SK-N-SH (cell line): ENCODE measurements around the gene CHST11. TPM values are rescaled to one million over a fixed set of nuclear protein-coding genes. Genes with fewer than 3 reads are reported as not detected.

Source experiments
- CTCF ChIA-PET: fragments of 300-600, 350-600 bp; formaldehyde crosslinking; extraction: SDS; loops from one replicate; lab custom pipeline; 2021; lab: Yijun Ruan, JAX
- POLR2A ChIA-PET: fragments of 350-600 bp; sonication (Branson Sonifier 250); formaldehyde crosslinking; extraction: SDS; loops from one replicate; lab custom pipeline; 2020; ENCODE audit warnings: antibody characterized with exemption, inconsistent platforms; lab: Yijun Ruan, JAX
- DNase-seq: peaks from one replicate; pipeline ENCODE4 v3.0.0; 2012
- H2AFZ ChIP-seq: fragments of 200-600 bp; sonication (generic); 2 replicates; pipeline ENCODE4 v1.8.1; 2016; ENCODE audit warnings: antibody characterized with exemption, mild to moderate bottlenecking, low read depth
- H3F3A ChIP-seq: fragments of 200-600 bp; sonication (generic); replicated peaks from 2 replicates; pipeline ENCODE3; 2016; ENCODE audit warnings: antibody characterized with exemption, mild to moderate bottlenecking; ENCODE audit not compliant: insufficient read depth
- H3K27ac ChIP-seq, 2 experiments: fragments of 200-500 bp in 1 of 2; fragments of 200-600 bp in 1 of 2; sonication (Bioruptor generic) in 1 of 2; sonication (generic), shearing (Covaris generic) in 1 of 2; 2 replicates each; pipeline versions ENCODE4 v1.5.1 to v1.6.1; 2014 to 2016; ENCODE audit warnings: low read depth in 2 of 2, inconsistent platforms in 1 of 2, low read length in 1 of 2, mild to moderate bottlenecking in 1 of 2, mixed read lengths in 1 of 2
- H3K27me3 ChIP-seq: fragments of 200-600 bp; sonication (generic), shearing (Covaris generic); 2 replicates; pipeline ENCODE4 v1.6.1; 2016; ENCODE audit warnings: mixed run types; ENCODE audit not compliant: insufficient read depth
- H3K36me3 ChIP-seq, 2 experiments: fragments of 200-500 bp in 1 of 2; fragments of 200-600 bp in 1 of 2; sonication (Bioruptor generic) in 1 of 2; sonication (generic) in 1 of 2; replicated peaks in 1 of 2; 2 replicates each; pipeline versions ENCODE3 to v1.5.1; 2014 to 2016; ENCODE audit warnings: low read length in 1 of 2, mild to moderate bottlenecking in 1 of 2; ENCODE audit not compliant: insufficient read depth in 2 of 2, control insufficient read depth in 1 of 2
- H3K4me1 ChIP-seq, 2 experiments: fragments of 200-500 bp in 1 of 2; fragments of 200-600 bp in 1 of 2; sonication (Bioruptor generic) in 1 of 2; sonication (generic), shearing (Covaris generic) in 1 of 2; 2 replicates each; pipeline versions ENCODE4 v1.5.1 to v1.6.1; 2014 to 2016; ENCODE audit warnings: low read depth in 1 of 2, low read length in 1 of 2, mixed run types in 1 of 2; ENCODE audit not compliant: insufficient read depth in 2 of 2, control insufficient read depth in 1 of 2
- H3K4me2 ChIP-seq: fragments of 200-600 bp; sonication (generic), shearing (Covaris generic); 2 replicates; pipeline ENCODE4 v1.6.1; 2017; ENCODE audit warnings: mixed run types
- H3K4me3 ChIP-seq, 2 experiments: fragments of 200-500 bp in 1 of 2; fragments of 200-600 bp in 1 of 2; sonication (Bioruptor generic) in 1 of 2; sonication (generic), shearing (Covaris generic) in 1 of 2; 2 replicates each; pipeline versions ENCODE4 v1.5.1 to v1.8.1; 2014 to 2016; ENCODE audit warnings: low read depth in 2 of 2, inconsistent platforms in 1 of 2, low read length in 1 of 2, mild to moderate bottlenecking in 1 of 2, mixed read lengths in 1 of 2, moderate library complexity in 1 of 2
- H3K79me2 ChIP-seq: fragments of 200-600 bp; sonication (generic); 2 replicates; pipeline ENCODE4 v1.8.1; 2017; ENCODE audit warnings: mild to moderate bottlenecking; ENCODE audit not compliant: insufficient read depth
- H3K9ac ChIP-seq: fragments of 200-600 bp; sonication (generic); 2 replicates; pipeline ENCODE4 v1.6.1; 2017; ENCODE audit warnings: mixed run types
- H3K9me2 ChIP-seq: fragments of 200-600 bp; sonication (generic); 2 replicates; pipeline ENCODE4 v1.6.1; 2017; ENCODE audit warnings: mixed run types
- H3K9me3 ChIP-seq: fragments of 200-600 bp; sonication (generic); 2 replicates; pipeline ENCODE4 v1.6.1; 2017; ENCODE audit warnings: mixed run types, mild to moderate bottlenecking, moderate library complexity
- H4K20me1 ChIP-seq: fragments of 200-600 bp; sonication (generic); 2 replicates; pipeline ENCODE4 v1.6.1; 2017; ENCODE audit warnings: mild to moderate bottlenecking, mixed run types; ENCODE audit not compliant: insufficient read depth
- CHD2 ChIP-seq: fragments of 150-350 bp; IDR thresholded peaks from 2 replicates; pipeline ENCODE4 v1.6.1; 2018; ENCODE audit warnings: low read length; ENCODE audit not compliant: partially characterized antibody
- EP300 ChIP-seq, 2 experiments: IDR thresholded peaks; 2 replicates each; pipeline versions ENCODE4 v1.4.0 to v1.6.1; 2012; ENCODE audit warnings: borderline replicate concordance in 1 of 2, low read depth in 1 of 2, low read length in 1 of 2
- FOXJ3 ChIP-seq: sonication (generic); formaldehyde crosslinking; IDR thresholded peaks from 2 replicates; pipeline ENCODE4 v1.5.1; 2020; ENCODE audit warnings: mild to moderate bottlenecking, missing genetic modification reagents
- FOXM1 ChIP-seq: IDR thresholded peaks from 2 replicates; pipeline ENCODE4 v1.4.0; 2012; ENCODE audit warnings: low read depth, mild to moderate bottlenecking
- IRF3 ChIP-seq: fragments of 150-350 bp; IDR thresholded peaks from 2 replicates; pipeline ENCODE4 v1.6.1; 2016; ENCODE audit warnings: mild to moderate bottlenecking, low read depth, low read length
- MAX ChIP-seq: IDR thresholded peaks from 2 replicates; pipeline ENCODE4 v1.4.0; 2012; ENCODE audit warnings: low read depth
- NFIC ChIP-seq: IDR thresholded peaks from 2 replicates; pipeline ENCODE4 v1.4.0; 2012; ENCODE audit warnings: borderline replicate concordance
- RCOR1 ChIP-seq: fragments of 150-350 bp; IDR thresholded peaks from 2 replicates; pipeline ENCODE4 v1.6.1; 2017; ENCODE audit warnings: antibody characterized with exemption, low read length
- SMC3 ChIP-seq: IDR thresholded peaks from 2 replicates; pipeline ENCODE4 v1.6.1; 2012; ENCODE audit warnings: low read depth, low read length, improper control_type of control experiment
- USF1 ChIP-seq: IDR thresholded peaks from 2 replicates; pipeline ENCODE4 v1.4.0; 2012; ENCODE audit warnings: low read depth, borderline replicate concordance
- YY1 ChIP-seq: IDR thresholded peaks from 2 replicates; pipeline ENCODE4 v1.4.0; 2012; ENCODE audit warnings: low read depth, mild to moderate bottlenecking
- ZBTB33 ChIP-seq: IDR thresholded peaks from 2 replicates; pipeline ENCODE4 v1.4.0; 2012; ENCODE audit warnings: low read depth, borderline replicate concordance
- WGBS: methylation state at CpG from one replicate; pipeline ENCODE4 v1.1.6; 2017; ENCODE audit warnings: low lambda C conversion rate; 5-methylcytosine and 5-hydroxymethylcytosine counted together
- polyA plus RNA-seq, 3 experiments: library from polyadenylated mRNA; depleted of rRNA; stranded (reverse); fragments of >200 nt; gene quantifications; 2 replicates each; pipeline ENCODE4 v1.2.3, GENCODE V29; 2012

The CHST11 gene
- polyA plus RNA-seq, 1 of the 3 experiments (the other 2 are of a cell fraction), result 18.6 TPM

DNA sequence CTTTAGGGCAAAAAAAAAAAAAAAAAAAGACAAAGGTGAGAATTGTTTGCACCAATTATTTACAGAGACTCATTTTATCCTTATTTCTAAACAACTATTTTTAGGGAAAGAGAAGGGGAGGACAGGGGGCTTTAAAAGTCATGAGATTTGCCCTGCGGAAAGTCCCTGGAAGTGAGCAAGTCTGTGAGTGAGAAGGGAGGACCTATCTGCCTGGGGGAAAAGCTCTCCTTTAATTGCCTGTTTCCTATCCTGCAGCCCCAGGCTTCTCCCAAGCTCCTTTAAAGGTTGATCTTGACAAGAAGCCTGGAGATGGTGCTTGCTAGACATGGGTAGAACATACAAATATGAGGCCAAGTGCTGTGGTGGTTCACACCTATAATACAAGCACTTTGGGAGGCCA lies 8.3 kb upstream of the CHST11 start:
- TF ChIP-seq EP300 (IDR thresholded peaks at IDR 0.05; ENCODE audit: borderline replicate concordance in 1 of 2, low read depth in 1 of 2, low read length in 1 of 2), result no peak
- TF ChIP-seq ZBTB33, result no peak
- TF ChIP-seq FOXJ3, result no peak
- TF ChIP-seq RCOR1, result no peak
- no peak for TF ChIP-seq IRF3
- TF ChIP-seq CHD2, result no peak
- CTCF ChIA-PET, result no interaction called here
- 100% methylated on average over 1 of the region's 1 CpG for WGBS
- Histone ChIP-seq H3K9me3 (no peaks in the 10 kb centered on the region), H2AFZ (no peak overlapping the region), H3K79me2 (no peaks in the 10 kb centered on the region), H3K9me2 (no peaks in the 10 kb centered on the region), H3K4me3 (no peak overlapping the region), H3F3A (no peaks in the 10 kb centered on the region), H3K27me3 (no peaks in the 10 kb centered on the region), H3K4me2 (no peak overlapping the region), H3K4me1 (no peaks in the 10 kb centered on the region), H3K9ac (no peak overlapping the region), H3K27ac (no peak overlapping the region), H3K36me3 (no peaks in the 10 kb centered on the region), H4K20me1 (no peaks in the 10 kb centered on the region)
- DNase-seq, result no peak
- POLR2A ChIA-PET, result no interaction called here

GRCh38 chr12:104450700-104451099 lies 6.0 kb upstream of the CHST11 start:
- TF ChIP-seq EP300 (IDR thresholded peaks at IDR 0.05; ENCODE audit: borderline replicate concordance in 1 of 2, low read depth in 1 of 2, low read length in 1 of 2), result no peak
- no peak for TF ChIP-seq USF1
- TF ChIP-seq SMC3, result no peak
- no peak for TF ChIP-seq NFIC
- TF ChIP-seq YY1, result no peak
- TF ChIP-seq IRF3, result no peak
- no peak for TF ChIP-seq ZBTB33
- TF ChIP-seq FOXM1, result no peak
- TF ChIP-seq MAX, result no peak
- ChIA-PET POLR2A (no interaction called here), CTCF (no interaction called here)
- H2AFZ ChIP-seq, result no peak overlapping the region
- no peaks in the 10 kb centered on the region for H3K27me3 ChIP-seq
- H3F3A ChIP-seq, result no peaks in the 10 kb centered on the region
- H4K20me1 ChIP-seq, result no peaks in the 10 kb centered on the region
- no peak overlapping the region for H3K4me2 ChIP-seq
- H3K27ac ChIP-seq, result no peak overlapping the region
- no peaks in the 10 kb centered on the region for H3K9me3 ChIP-seq
- H3K9ac ChIP-seq, result no peak overlapping the region
- H3K4me3 ChIP-seq, result no peak overlapping the region
- H3K79me2 ChIP-seq, result no peaks in the 10 kb centered on the region
- no peak for DNase-seq
- H3K9me2 ChIP-seq, result no peaks in the 10 kb centered on the region
- H3K36me3 ChIP-seq, result no peaks in the 10 kb centered on the region
- 0 out of 4 replicates have a peak, but pooled peaks cover 0 to under 1% of the 10 kb centered on the region in 2 experiments for H3K4me1 ChIP-seq
